Measurements from ENCODE around the gene TMEM271. TPM values are rescaled to one million over a fixed set of nuclear protein-coding genes. Genes with fewer than 3 reads are reported as not detected.

TMEM271 gene
- total and polyA plus RNA-seq, 10 of the 15 experiments (the other 5 are each of a cell fraction or from before 2014, with no cell fraction given): not detected

DNA sequence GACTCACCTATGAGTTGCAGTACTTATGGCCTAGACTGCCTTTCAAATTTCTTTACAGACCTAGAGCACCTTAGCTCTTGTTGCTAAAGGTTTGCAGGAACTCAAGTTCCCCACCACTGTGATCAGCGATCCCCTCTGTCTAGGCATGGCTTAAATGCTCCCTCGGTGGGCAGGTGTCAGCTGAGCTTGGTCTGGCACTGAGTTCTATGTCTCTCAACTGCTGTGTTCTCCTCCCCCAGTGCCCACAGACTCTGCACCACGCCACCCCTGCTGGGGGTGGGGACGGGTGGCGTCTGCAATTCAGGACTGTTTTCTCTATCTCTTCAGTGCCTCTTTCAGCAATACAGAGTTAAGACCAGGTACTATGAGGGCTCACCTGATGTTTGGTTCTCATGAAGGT, 30.5 kb downstream of the TMEM271 start:
- no peak for DNase-seq (ENCODE audit: low read depth, low spot score)
- ChIA-PET POLR2A (no interaction called here), CTCF (no interaction called here), RAD21 (ENCODE audit: unreplicated experiment) (no interaction called here), SMC1A (ENCODE audit: uncharacterized antibody, unreplicated experiment) (no interaction called here)
- Histone ChIP-seq H3K36me3 (ENCODE audit: control insufficient read depth in 2 of 2, insufficient read depth in 2 of 2, low read length in 1 of 2) (no peaks in the 10 kb centered on the region), H3K4me3 (no peak overlapping the region), H3K4me1 (ENCODE audit: control insufficient read depth, insufficient read depth, low read length) (no peaks in the 10 kb centered on the region), H3K4me2 (ENCODE audit: control insufficient read depth, insufficient read depth) (no peak overlapping the region), H4K20me1 (ENCODE audit: control insufficient read depth, insufficient read depth) (no peaks in the 10 kb centered on the region), H3K9ac (ENCODE audit: control insufficient read depth, insufficient read depth, low read length) (no peak overlapping the region), H2AFZ (ENCODE audit: control insufficient read depth, low read depth, low read length) (no peak overlapping the region), H3K27ac (ENCODE audit: control insufficient read depth, insufficient read depth) (no peak overlapping the region), H3K27me3 (replicated peaks in 1 of 2; ENCODE audit: control insufficient read depth in 2 of 2, insufficient read depth in 2 of 2, low read length in 1 of 2) (no peaks in the 10 kb centered on the region), H3K9me3 (replicated peaks; ENCODE audit: control insufficient read depth, insufficient read depth, low read length) (no peaks in the 10 kb centered on the region; the same call in 2 of the 3 replicates), H3K79me2 (ENCODE audit: control insufficient read depth, insufficient read depth, low read length) (no peaks in the 10 kb centered on the region)
- TF ChIP-seq RAD21 (IDR thresholded peaks at IDR 0.05; ENCODE audit: insufficient read depth, low read depth, low read length): no peak
- no peak for TF ChIP-seq ZNF687 (IDR thresholded peaks at IDR 0.05)
- no peak for TF ChIP-seq CTCF (IDR thresholded peaks at IDR 0.05 in 2 of 3, conservative IDR thresholded peaks at IDR 0.05 in 1 of 3; ENCODE audit: control insufficient read depth in 2 of 3, extremely low read depth in 1 of 3, insufficient read depth in 1 of 3, low read depth in 3 of 3, low read length in 3 of 3)
- TF ChIP-seq, protein P1, sequence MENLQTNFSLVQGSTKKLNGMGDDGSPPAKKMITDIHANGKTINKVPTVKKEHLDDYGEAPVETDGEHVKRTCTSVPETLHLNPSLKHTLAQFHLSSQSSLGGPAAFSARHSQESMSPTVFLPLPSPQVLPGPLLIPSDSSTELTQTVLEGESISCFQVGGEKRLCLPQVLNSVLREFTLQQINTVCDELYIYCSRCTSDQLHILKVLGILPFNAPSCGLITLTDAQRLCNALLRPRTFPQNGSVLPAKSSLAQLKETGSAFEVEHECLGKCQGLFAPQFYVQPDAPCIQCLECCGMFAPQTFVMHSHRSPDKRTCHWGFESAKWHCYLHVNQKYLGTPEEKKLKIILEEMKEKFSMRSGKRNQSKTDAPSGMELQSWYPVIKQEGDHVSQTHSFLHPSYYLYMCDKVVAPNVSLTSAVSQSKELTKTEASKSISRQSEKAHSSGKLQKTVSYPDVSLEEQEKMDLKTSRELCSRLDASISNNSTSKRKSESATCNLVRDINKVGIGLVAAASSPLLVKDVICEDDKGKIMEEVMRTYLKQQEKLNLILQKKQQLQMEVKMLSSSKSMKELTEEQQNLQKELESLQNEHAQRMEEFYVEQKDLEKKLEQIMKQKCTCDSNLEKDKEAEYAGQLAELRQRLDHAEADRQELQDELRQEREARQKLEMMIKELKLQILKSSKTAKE (IDR thresholded peaks at IDR 0.05; ENCODE audit: low read depth, poor library complexity, severe bottlenecking): no peak
- no peak for TF ChIP-seq ZBTB4 (CRISPR knock-in tag; IDR thresholded peaks at IDR 0.05)
- TF ChIP-seq ZNF622 (IDR thresholded peaks at IDR 0.05): no peak
- no peak for TF ChIP-seq JUNB (IDR thresholded peaks at IDR 0.05)
- no peak for TF ChIP-seq GATAD2B (conservative IDR thresholded peaks at IDR 0.05; ENCODE audit: low read depth)
- TF ChIP-seq, protein P2, sequence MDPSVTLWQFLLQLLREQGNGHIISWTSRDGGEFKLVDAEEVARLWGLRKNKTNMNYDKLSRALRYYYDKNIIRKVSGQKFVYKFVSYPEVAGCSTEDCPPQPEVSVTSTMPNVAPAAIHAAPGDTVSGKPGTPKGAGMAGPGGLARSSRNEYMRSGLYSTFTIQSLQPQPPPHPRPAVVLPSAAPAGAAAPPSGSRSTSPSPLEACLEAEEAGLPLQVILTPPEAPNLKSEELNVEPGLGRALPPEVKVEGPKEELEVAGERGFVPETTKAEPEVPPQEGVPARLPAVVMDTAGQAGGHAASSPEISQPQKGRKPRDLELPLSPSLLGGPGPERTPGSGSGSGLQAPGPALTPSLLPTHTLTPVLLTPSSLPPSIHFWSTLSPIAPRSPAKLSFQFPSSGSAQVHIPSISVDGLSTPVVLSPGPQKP (IDR thresholded peaks at IDR 0.05; ENCODE audit: low read depth, low read length): no peak
- TF ChIP-seq ZNF384 (IDR thresholded peaks at IDR 0.05; ENCODE audit: borderline replicate concordance, low read depth, low read length): no peak
- TF ChIP-seq MEF2A (IDR thresholded peaks at IDR 0.05; ENCODE audit: insufficient read depth, low read depth, low read length): no peak
- no peak for TF ChIP-seq CREM (IDR thresholded peaks at IDR 0.05; ENCODE audit: low read depth)
- no TSS peak for BruUV-seq (replicated peaks)
- ATAC-seq: no peak
- in situ Hi-C loops (cut with MboI): no loop called here
- no peak for FAIRE-seq
- intact Hi-C loops (cut with micrococcal nuclease; ENCODE audit: unreplicated experiment): no loop called here
- 37% methylated on average over 5 of the region's 5 CpGs for WGBS (ENCODE audit: insufficient coverage, insufficient replicate concordance, low lambda C conversion rate, missing lambda C conversion rate)
